NCI-H82 (cell line): Measurements from ENCODE around the gene KIF2C.
"Not testable (repeated sequence)": the region's sequence is repeated elsewhere in the genome, so short reads cannot be mapped to it uniquely, and the experiment has no call there.

ENCODE experiments used
- DNase-seq: peaks from one replicate; lab custom pipeline; 2025; lab: John Stamatoyannopoulos, UW

The KIF2C gene

GRCh38 chr1:44739307-44740178 lies at the start of gene KIF2C:
Gene KIF2C, plus strand, starts transcription at chr1:44739837. Its CDS starts 96 bp downstream, at chr1:44739933.
- DNase-seq: peak; percentile 99

- no peak for DNase-seq
Observed at GRCh38 chr1:44693159-44693558, 46.5 kb upstream of the KIF2C start.

- no peak for DNase-seq
Observed at GRCh38 chr1:44693900-44694299, 45.7 kb upstream of the KIF2C start.

- DNase-seq: no peak
Observed at GRCh38 chr1:44694863-44695478, 44.7 kb upstream of the KIF2C start.

GRCh38 chr1:44695671-44696070 lies 44.0 kb upstream of the KIF2C start:
- no peak for DNase-seq

- DNase-seq: no peak
Observed at GRCh38 chr1:44696101-44696500, 43.5 kb upstream of the KIF2C start.

GRCh38 chr1:44696789-44697345 lies 42.8 kb upstream of the KIF2C start:
- DNase-seq: no peak

- no peak for DNase-seq
Observed at GRCh38 chr1:44698138-44698537, 41.5 kb upstream of the KIF2C start.

GRCh38 chr1:44699375-44699774 lies 40.3 kb upstream of the KIF2C start:
- not testable (repeated sequence) for DNase-seq

GRCh38 chr1:44700573-44700972 lies 39.1 kb upstream of the KIF2C start:
- DNase-seq: no peak

- DNase-seq: peak; percentile 55
Observed at GRCh38 chr1:44701141-44701573, 38.5 kb upstream of the KIF2C start.

- DNase-seq: no peak
Observed at GRCh38 chr1:44705470-44705869, 34.2 kb upstream of the KIF2C start.

- DNase-seq: no peak
Observed at GRCh38 chr1:44705938-44706337, 33.7 kb upstream of the KIF2C start.

GRCh38 chr1:44707112-44707881 lies 32.3 kb upstream of the KIF2C start:
- DNase-seq: no peak

GRCh38 chr1:44707959-44708831 lies 31.4 kb upstream of the KIF2C start:
- peak; percentile 47 for DNase-seq

- DNase-seq: no peak
Observed at GRCh38 chr1:44713321-44713781, 26.3 kb upstream of the KIF2C start.

- DNase-seq: no peak
Observed at GRCh38 chr1:44714532-44714931, 25.1 kb upstream of the KIF2C start.

- peak; percentile 88 for DNase-seq
Observed at GRCh38 chr1:44714944-44715571, 24.6 kb upstream of the KIF2C start.

- DNase-seq: no peak
Observed at GRCh38 chr1:44717156-44717555, 22.5 kb upstream of the KIF2C start.

GRCh38 chr1:44717653-44718052 lies 22.0 kb upstream of the KIF2C start:
- no peak for DNase-seq

GRCh38 chr1:44718091-44718490 lies 21.5 kb upstream of the KIF2C start:
- DNase-seq: no peak
